GM19023 (cell line): ENCODE results near the gene MLXIPL.
"Not testable (repeated sequence)": the region's sequence is repeated elsewhere in the genome, so short reads cannot be mapped to it uniquely, and the experiment has no call there.

Experiments used
- ATAC-seq: cut with Tn5 transposase; IDR thresholded peaks from one replicate; pipeline ENCODE4 v1.9.1; 2021; ENCODE audit warnings: mild to moderate bottlenecking, moderate library complexity; ENCODE audit not compliant: unreplicated experiment

Gene MLXIPL, protein sequence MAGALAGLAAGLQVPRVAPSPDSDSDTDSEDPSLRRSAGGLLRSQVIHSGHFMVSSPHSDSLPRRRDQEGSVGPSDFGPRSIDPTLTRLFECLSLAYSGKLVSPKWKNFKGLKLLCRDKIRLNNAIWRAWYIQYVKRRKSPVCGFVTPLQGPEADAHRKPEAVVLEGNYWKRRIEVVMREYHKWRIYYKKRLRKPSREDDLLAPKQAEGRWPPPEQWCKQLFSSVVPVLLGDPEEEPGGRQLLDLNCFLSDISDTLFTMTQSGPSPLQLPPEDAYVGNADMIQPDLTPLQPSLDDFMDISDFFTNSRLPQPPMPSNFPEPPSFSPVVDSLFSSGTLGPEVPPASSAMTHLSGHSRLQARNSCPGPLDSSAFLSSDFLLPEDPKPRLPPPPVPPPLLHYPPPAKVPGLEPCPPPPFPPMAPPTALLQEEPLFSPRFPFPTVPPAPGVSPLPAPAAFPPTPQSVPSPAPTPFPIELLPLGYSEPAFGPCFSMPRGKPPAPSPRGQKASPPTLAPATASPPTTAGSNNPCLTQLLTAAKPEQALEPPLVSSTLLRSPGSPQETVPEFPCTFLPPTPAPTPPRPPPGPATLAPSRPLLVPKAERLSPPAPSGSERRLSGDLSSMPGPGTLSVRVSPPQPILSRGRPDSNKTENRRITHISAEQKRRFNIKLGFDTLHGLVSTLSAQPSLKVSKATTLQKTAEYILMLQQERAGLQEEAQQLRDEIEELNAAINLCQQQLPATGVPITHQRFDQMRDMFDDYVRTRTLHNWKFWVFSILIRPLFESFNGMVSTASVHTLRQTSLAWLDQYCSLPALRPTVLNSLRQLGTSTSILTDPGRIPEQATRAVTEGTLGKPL

DNA sequence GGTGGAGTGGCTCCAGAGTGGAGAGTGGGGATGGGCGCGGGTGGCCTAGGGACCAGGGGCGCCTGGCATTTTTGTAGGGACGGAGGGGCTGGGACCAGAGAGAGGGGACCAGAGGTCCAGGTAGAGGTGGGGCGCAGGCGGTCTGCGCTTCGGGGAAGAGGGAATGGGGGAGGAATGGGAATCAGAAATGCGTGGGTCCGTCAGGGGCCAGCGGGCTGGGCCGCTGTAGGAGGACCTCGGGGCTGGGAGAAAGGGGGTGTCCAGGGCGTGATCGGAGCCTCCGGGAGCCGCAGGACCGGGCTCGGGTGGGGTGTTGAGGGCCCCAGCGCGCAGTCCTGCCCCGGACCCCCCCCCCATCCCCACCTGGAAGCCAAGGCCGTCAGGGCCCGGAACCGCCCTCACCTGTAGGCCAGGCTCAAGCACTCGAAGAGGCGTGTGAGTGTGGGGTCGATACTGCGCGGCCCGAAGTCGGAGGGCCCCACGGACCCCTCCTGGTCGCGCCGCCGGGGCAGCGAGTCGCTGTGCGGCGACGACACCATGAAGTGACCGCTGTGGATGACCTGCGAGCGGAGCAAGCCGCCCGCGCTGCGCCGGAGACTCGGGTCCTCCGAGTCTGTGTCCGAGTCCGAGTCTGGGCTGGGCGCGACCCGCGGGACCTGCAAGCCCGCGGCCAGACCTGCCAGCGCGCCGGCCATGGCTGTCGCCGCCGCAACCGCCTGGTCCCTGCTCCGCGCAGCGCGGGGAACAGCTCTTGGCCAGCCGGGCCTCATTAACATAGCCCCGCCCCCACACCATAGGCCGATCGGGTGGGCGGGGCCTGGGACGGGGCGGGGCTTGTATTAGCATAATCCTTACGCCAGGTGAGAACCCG lies at the start of gene MLXIPL:
Gene MLXIPL (minus strand): TSS at position 725 of the 871 bp plus-strand sequence. CDS start 30 bp downstream, at position 695.
- no peak for ATAC-seq

GRCh38 chr7:73671857-73672445 lies 47.6 kb upstream of the MLXIPL start:
- ATAC-seq, result no peak

GRCh38 chr7:73671322-73671661 lies 47.0 kb upstream of the MLXIPL start:
- no peak for ATAC-seq

DNA sequence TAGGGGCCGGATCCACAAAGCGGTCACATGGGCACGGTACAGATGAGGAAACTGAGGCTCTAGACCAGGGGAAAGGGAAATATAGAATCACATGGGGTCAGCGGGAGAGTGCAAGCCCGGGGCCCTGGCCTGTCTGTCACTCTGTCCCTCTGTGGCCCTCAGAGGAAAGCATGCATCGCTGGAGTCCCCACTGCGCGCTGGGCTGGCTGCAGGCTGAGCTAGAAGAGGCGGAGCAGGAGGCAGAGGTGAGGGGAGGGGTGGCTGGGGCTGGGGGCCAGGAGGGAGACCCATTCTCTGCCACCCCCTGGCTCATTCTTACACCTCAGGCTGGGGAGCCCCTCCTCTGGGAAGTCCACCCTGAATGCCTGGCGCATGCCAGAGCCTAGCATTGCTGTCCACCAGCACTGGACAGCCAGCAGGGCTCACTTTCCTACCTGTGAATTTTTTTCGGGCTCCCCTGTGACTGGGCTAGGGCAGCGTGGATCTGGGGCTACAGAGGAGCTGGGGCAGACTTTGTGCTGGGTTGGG lies 45.6 kb upstream of the MLXIPL start:
- ATAC-seq, result no peak

- ATAC-seq, result no peak
Observed at GRCh38 chr7:73669288-73669701, 45.0 kb upstream of the MLXIPL start.

- no peak for ATAC-seq
Observed at GRCh38 chr7:73668886-73669230, 44.5 kb upstream of the MLXIPL start.

GRCh38 chr7:73668103-73668885 lies 44.0 kb upstream of the MLXIPL start:
- peak; percentile 11 for ATAC-seq

- peak; percentile 94 for ATAC-seq
Observed at GRCh38 chr7:73667344-73668102, 43.2 kb upstream of the MLXIPL start, which contains the start of gene VPS37D. Gene VPS37D, plus strand, starts transcription at chr7:73667831. Its CDS starts 128 bp downstream, at chr7:73667959.

- ATAC-seq, result no peak
Observed at GRCh38 chr7:73663033-73663432, 38.7 kb upstream of the MLXIPL start.

- ATAC-seq, result not testable (repeated sequence)
Observed at GRCh38 chr7:73660594-73660993, 36.3 kb upstream of the MLXIPL start.

DNA sequence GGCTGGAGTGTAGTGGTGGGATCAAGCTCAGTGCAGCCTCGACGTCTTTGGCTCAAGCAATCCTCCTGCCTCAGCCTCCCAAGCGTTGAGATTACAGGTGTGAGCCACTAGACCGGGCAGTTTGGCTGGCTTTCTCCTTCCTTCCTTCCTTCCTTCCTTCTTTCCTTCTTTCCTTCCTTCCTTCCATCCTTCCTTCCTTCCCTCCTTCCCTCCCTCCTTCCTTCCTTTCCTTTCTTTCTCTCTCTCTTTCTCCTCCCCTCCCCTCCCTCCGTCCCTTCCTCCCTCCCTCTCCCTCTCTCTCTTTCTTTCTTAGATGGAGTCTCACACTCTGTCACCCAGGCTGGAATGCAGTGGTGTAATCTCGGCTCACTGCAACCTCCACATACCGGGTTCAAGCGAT lies 35.7 kb upstream of the MLXIPL start:
- no peak for ATAC-seq

DNA sequence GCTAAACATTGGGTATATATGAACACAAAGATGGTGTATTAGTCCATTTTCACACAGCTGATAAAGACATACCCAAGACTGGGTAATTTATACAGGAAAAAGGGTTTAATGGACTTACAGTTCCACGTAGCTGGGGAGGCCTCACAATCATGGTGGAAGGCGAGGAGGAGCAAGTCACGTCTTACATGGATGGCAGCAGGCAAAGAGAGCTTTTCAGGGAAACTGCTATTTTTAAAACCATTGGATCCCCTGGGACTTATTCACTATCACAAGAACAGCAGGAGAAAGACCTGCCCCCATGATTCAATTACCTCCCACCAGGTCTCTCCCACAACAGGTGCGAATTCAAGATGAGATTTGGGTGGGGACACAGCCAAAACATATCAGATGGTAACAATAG lies 31.0 kb upstream of the MLXIPL start:
- ATAC-seq, result not testable (repeated sequence)

DNA sequence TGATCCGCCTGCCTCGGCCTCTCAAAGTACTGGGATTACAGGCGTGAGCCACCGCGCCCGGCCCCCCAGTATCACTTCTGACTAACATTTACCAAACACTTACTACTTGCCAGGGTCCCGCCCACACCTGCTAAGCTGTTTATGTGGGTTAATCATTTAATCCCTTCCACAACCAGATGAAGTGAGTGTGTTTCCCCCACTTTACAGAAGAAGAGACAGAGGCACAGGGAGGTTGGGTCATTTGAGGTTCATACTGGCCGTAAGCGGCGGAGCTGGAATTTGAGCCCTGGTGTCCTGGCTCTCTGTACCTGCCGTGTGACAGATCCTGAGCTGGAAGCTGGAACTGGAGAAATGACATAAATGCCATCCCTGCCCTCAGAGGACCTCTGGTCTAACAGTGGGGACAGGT lies 28.2 kb upstream of the MLXIPL start:
- no peak for ATAC-seq

DNA sequence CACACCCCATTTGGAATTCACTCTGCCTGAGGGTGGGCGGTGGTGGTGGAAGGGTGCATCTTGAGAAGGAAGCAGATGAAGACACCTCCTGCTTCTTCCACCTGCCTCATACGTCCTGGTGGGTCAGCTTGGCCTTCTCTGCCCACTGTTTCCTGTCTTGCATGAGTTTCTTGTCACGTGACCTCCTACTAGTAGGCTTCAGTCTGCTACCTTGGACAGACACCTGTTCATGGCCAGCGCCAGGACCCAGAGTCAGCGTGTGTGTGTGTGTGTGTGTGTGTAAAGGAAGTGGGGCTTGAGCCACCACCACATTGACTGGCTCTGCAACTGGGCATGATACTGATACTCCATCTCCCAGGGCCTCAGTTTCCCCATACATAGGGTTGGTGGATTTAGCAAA lies 26.2 kb upstream of the MLXIPL start:
- ATAC-seq, result no peak

GRCh38 chr7:73649576-73649975 lies 25.3 kb upstream of the MLXIPL start:
- no peak for ATAC-seq

- ATAC-seq, result no peak
Observed at GRCh38 chr7:73648593-73649332, 24.4 kb upstream of the MLXIPL start.

- ATAC-seq, result no peak
Observed at GRCh38 chr7:73647725-73648592, 23.6 kb upstream of the MLXIPL start.
